ENCODE data around the gene MSH6.

- TF ChIP-seq CTCF (IDR thresholded peaks at IDR 0.05; ENCODE audit: insufficient read depth, low read depth, low read length): no peak
- TF ChIP-seq EZH2 (IDR thresholded peaks at IDR 0.05; ENCODE audit: insufficient read depth, low read length): no peak
These were observed 5.5 kb upstream of the MSH6 start for GRCh38 chr2:47777277-47777937.

Data from astrocyte (in vitro differentiated cells and primary cell).